ENCODE measurements around the gene CSRP2.

GRCh38 chr12:76866726-76867125 lies 12.1 kb downstream of the CSRP2 start:
- TF ChIP-seq CTCF (IDR thresholded peaks at IDR 0.05) (no peak), POLR2A (IDR thresholded peaks at IDR 0.05) (no peak)
